ENCODE results near the gene CCDC136.

GRCh38 chr7:128812514-128813168 is 20.9 kb downstream of the CCDC136 start:
- TF ChIP-seq CTCF (IDR thresholded peaks at IDR 0.05) (no peak), POLR2A (IDR thresholded peaks at IDR 0.05) (no peak)

All from testis (tissue), 2 donors.